HEK293 (cell line): ENCODE data around the gene PLXNA3.

Experiments
- ZNF670 ChIP-seq: fragments of 450-650 bp; formaldehyde crosslinking; IDR thresholded peaks from 2 replicates; pipeline ENCODE4 v1.5.1; 2016; ENCODE audit warnings: missing biosample characterization, missing genetic modification characterization, low read depth
- ZSCAN16 ChIP-seq: fragments of 450-650 bp; formaldehyde crosslinking; IDR thresholded peaks from 2 replicates; pipeline ENCODE4 v1.5.1; 2016; ENCODE audit warnings: missing biosample characterization, missing genetic modification characterization
- TF ChIP-seq, protein P1 (sequence below): fragments of 450-650 bp; formaldehyde crosslinking; IDR thresholded peaks from 2 replicates; pipeline ENCODE4 v1.5.1; 2016; ENCODE audit warnings: missing biosample characterization, missing genetic modification characterization
- TF ChIP-seq, protein P2 (sequence below): fragments of 450-650 bp; formaldehyde crosslinking; IDR thresholded peaks from 2 replicates; pipeline ENCODE4 v1.5.1; 2016; ENCODE audit warnings: missing biosample characterization, missing genetic modification characterization

- TF ChIP-seq ZSCAN16 (tag by site-specific recombination), result no peak
- TF ChIP-seq ZNF670 (tag by site-specific recombination), result no peak
- TF ChIP-seq, protein P1, sequence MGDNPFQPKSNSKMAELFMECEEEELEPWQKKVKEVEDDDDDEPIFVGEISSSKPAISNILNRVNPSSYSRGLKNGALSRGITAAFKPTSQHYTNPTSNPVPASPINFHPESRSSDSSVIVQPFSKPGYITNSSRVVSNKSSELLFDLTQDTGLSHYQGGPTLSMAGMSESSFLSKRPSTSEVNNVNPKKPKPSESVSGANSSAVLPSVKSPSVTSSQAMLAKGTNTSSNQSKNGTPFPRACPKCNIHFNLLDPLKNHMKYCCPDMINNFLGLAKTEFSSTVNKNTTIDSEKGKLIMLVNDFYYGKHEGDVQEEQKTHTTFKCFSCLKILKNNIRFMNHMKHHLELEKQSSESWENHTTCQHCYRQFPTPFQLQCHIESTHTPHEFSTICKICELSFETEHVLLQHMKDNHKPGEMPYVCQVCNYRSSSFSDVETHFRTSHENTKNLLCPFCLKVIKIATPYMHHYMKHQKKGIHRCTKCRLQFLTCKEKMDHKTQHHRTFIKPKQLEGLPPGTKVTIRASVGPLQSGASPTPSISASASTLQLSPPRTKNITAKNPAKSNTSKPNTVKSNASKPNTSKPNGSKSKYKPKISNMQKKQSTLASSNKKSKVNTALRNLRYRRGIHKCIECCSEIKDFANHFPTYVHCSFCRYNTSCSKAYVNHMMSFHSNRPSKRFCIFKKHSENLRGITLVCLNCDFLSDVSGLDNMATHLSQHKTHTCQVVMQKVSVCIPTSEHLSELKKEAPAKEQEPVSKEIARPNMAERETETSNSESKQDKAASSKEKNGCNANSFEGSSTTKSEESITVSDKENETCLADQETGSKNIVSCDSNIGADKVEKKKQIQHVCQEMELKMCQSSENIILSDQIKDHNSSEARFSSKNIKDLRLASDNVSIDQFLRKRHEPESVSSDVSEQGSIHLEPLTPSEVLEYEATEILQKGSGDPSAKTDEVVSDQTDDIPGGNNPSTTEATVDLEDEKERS (tag by site-specific recombination), result no peak
- TF ChIP-seq, protein P2, sequence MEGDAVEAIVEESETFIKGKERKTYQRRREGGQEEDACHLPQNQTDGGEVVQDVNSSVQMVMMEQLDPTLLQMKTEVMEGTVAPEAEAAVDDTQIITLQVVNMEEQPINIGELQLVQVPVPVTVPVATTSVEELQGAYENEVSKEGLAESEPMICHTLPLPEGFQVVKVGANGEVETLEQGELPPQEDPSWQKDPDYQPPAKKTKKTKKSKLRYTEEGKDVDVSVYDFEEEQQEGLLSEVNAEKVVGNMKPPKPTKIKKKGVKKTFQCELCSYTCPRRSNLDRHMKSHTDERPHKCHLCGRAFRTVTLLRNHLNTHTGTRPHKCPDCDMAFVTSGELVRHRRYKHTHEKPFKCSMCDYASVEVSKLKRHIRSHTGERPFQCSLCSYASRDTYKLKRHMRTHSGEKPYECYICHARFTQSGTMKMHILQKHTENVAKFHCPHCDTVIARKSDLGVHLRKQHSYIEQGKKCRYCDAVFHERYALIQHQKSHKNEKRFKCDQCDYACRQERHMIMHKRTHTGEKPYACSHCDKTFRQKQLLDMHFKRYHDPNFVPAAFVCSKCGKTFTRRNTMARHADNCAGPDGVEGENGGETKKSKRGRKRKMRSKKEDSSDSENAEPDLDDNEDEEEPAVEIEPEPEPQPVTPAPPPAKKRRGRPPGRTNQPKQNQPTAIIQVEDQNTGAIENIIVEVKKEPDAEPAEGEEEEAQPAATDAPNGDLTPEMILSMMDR (tag by site-specific recombination), result no peak
Measured at GRCh38 chrX:154516656-154517100, 58.6 kb downstream of the PLXNA3 start.
